NCI-H187 (cell line): ENCODE data around the gene TXNDC5.

ENCODE experiments used
- DNase-seq, 2 experiments: peaks; one replicate each; lab custom pipeline; 2025; lab: John Stamatoyannopoulos, UW

TXNDC5 gene

DNA sequence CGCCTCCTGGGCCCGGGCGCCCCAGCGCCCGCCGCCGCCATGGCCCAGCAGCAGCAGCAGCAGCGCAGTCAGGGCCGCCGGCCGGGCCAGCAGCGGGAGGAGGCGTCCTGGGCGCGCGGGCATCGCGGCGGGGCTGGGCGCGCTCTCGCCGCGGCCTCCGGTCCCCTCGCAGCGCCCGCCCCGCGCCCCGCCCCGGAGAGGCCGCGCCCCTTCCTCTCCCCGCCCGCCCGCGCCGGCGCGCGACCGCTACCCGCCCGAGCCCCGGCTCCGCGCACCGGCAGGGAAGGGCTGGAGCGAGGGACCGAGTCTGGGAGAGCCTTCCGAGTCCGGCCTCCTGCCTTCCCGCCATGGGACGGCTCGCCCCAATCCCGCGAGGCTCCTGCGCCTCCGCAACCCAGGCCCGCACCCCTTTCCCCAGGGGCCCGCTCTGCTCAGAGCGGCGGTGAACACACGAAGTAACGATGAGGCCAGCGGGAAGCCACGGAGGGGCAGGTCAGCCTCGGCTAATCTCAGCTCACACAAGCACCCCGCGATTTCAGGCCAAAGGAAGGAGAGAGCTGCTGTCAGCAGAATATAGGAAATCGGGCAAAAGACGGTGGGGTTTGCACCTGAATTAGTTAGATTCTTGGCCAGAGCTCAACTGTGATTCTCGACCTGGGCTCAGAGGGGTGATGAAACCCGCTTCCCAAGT, at the start of gene TXNDC5:
Gene TXNDC5, minus strand, starts transcription at position 135 of the 691 bp plus-strand sequence. Its CDS starts 12 bp downstream, at position 123.
- peak in 1 of 2 experiments; percentile 57 for DNase-seq

DNA sequence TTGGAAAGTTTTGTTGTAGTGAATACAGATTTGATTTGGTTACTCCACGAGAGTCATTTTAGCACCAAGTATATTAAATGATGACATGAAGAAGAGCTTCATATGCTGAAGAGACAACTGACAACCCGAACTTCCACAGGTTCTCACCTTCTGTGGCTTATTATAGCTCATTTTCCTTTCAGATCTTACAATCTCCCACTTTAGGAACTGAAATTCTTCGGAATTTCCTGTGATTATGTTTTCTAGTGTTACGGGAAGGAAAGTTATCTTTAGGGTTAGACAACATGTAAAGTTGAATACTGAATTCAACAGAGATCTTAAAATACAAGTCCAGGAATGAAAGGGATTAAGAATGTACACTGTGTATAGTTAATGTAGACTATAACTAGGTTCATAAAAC, 49.6 kb upstream of the TXNDC5 start:
- DNase-seq = no peak

DNA sequence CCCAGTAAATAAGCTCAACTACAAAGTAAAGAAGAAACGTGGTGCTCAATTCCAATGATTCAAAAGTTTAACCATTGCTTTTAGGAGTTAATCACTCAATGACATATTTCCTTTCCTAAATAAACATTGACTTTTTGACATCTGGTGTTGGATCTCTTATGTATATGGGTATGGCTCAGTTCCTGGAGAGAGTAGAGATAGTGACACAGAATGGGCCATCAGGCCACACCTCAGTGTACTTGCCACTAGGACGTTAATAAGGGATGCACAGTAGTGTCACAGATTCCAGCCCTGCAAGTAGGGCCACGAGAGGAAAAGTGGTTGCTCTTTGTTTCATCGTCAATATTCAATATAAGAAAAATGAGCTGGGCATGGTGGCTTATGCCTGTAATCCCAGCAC, 48.9 kb upstream of the TXNDC5 start:
- DNase-seq = no peak

DNA sequence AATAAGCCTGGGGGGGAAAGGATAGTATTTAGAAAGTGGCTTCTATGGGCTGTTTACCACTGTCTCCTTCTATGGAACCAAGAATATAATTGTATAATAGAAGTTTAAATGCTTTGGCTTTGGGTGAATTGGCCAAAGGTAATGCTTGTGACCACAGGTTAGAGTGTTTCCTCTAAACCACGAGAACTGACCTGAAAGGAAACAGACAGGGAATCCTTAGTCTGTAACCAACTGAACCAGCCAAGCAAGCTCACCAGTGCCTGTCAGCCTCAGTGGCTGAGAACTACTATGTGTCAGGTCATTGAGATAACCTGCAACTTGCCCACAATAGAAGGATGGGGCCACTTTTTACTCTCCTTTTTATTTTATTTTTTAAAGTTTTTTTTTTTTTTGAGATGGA, 47.9 kb upstream of the TXNDC5 start:
- no peak for DNase-seq

DNA sequence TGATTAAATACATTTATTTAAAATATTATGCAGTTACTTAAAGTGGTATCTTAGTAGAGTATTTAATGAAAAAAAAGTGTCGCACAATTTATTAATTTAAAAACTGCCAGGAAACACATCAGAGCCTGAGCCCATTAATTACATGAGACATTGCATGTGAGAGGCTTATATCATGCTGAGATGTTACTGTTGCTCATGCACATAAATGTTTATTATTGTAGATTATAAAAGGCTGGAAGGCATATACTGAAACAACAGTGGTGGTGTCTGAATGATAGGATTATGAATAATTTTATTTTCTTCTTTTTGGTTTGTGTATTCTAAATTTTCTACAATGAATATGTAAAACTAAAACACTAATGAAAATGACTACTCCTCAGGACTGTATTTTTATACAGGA, 45.7 kb upstream of the TXNDC5 start:
- no peak for DNase-seq

DNA sequence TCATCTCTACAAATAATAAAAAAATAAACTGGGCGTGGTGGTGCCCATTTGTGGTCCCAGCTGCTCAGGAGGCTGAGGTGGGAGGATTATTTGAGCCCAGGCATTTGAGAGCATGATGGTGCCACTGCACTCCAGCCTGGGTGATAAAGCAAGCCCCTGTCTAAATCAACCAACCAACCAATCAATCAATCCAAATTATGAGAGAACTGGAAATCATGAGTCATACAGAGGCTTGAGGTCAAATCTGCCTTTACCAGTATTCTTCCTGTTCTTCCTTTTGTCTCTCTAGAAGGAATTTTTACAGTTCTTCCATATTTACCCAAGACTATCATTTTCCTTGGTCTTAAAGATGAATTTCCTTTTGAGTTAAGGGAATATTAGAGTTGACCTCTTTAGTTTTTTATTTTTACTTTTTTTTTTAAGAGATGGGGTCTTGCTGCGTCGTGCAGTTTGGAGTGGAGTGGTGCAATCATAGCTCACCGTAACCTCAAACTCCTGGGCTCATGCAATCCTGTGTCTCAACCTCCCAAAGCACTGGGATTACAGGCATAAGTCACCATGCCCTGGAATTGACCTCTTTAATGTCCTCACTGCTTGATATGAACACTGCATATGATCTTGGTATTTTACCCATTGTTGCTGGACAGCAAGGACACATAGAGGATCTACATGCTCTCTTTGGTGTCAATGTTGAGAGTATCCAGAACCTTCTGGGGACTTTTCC, 44.1 kb upstream of the TXNDC5 start:
- DNase-seq = no peak

DNA sequence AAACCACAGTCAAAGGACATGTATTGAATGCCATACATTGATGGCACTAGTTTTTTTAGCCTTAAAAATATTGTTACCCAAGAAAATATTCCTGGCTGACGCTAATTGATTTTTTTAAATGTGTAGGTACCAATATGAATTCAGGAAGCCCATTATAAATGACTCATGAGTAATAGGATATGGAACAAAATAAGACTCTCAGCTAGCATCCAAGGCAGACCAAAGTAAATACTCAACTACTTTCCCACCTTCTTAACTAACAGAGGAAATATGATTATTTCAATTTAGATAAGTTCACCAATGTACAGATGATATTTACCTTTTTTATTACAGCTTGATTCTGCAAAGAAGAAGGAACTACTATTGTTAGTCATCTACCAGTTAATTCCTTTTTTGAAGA, 43.2 kb upstream of the TXNDC5 start:
- no peak for DNase-seq

DNA sequence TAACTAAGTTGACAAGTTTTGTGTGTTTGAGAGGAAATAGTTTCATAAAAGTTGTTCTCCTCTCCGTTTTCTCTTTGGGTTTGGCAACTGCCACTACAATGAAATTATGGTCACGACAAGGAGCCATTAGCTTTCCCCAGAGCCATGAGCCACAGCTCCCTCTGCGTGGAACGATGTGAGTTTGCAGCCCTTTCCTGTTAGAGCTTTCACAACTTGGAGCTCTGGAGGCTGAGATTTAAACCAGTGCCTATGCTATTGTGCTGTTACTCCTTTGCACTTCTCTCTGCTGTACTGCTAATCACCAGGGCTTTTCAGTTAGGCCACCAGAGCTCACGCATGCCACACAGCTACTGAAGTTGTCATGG, 29.3 kb upstream of the TXNDC5 start:
- no peak for DNase-seq

DNA sequence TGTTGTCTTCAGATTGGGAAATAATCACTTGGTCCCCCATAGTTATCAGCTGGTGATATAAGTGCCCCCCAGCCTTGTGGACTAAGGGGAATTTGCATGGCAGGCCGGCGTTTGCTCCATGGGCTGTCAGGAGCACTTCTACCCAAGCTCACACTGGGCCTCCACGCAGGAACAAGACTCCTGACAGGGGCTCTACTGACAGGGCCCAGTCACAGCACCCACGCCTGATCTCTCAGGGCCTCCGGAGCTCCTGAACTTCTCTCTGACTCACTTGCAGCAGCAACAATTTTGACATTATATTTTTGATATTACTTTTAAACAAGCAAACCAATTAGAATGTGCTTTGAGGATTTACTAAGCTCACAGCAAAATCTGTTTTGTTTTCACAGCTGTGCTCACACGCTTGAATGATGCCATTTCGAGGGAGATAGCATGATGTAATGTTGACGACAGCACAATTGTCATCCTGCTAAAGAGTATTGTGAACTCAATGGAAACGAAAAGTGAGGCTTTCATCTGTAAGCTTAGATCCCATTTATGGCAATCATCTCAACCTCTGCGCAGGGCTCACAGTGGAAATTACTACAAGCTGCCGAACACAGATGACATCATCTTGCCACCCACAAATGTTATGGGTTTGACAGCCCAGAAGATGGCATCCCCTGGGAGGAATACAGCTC, 28.7 kb upstream of the TXNDC5 start:
- no peak for DNase-seq

DNA sequence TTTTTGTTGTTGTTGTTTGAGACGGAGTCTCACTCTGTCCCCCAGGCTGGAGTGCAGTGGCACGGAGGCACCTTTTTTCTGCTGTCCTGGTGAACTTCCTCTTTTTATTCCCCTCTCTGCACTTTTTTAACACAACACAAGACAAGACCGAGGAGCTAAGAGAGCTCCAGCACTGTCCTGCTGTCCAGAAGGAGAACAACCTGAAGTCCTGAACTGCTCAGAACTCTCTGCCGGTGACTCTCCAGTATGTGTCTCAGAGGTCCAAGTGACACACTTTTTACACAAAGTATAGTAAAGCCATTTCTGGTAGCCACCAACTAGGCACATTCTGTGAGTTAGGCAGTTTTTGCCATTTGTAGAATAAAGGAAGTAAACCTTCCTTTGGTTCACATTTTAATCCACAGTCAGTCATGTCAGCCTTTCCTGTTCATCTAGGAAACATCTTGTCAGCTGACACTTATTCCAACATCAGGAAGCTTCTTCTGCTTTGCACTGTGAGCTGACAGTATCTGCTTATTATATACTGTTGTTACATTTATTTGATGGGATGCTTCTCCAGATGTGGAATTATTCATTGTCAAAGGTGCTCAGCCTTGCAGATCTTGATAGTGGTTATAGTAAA, 28.1 kb upstream of the TXNDC5 start:
- DNase-seq = no peak

DNA sequence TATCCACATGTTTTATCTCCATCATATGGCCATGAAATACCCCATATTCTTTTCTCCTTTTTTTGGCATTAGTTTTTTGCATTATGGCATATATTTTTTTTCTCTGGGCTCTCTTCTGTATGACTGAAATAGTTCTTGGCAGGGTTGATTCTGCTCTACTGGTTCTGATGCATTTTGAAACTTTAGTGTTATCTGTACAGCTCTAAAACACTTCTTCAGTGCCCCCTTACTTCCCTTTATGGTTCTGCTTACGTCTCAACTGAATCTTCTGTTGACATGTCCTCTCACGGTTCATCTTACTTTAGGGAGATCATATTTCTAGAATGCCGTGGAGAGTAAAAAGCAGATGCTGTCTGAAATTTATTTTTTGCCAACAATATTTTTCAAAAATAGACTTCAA, 23.2 kb upstream of the TXNDC5 start:
- no peak for DNase-seq

DNA sequence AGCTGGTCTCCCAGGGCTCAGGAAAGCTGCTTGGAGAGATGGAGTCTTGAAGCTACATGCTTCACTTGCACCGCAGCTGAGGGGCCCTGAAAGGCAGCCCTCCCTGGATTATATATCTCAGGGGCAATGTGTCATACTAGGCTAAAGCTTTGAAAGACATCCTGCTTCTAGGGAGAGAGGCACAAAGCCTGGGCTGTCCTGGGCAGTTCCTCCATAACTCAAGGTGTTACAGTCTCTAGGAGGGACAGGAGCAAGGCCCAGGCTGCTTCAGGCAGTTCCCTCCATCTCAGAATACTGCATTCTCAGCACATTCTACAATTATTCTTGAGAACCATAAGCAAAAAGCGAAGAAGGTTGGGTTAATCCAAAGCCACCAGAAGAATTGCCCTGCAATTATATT, 22.0 kb upstream of the TXNDC5 start:
- DNase-seq = no peak

DNA sequence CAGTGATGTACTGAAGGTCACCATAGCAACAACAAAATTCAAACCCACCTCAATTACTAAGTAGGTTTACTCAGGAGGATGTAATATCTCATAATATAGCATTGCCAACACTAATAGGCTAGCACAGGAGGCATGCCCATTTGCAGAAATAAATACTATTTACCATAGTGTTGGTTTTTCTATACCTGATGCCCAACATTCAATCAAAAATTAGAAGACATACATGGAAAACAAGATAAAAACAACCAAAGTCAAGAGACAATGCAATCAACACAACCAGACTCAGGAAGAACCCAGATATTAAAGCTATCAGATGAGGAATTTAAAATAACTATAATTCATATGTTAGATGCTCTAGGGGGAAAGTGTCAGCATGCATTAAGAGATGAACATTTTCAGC, 14.3 kb upstream of the TXNDC5 start:
- DNase-seq = no peak

DNA sequence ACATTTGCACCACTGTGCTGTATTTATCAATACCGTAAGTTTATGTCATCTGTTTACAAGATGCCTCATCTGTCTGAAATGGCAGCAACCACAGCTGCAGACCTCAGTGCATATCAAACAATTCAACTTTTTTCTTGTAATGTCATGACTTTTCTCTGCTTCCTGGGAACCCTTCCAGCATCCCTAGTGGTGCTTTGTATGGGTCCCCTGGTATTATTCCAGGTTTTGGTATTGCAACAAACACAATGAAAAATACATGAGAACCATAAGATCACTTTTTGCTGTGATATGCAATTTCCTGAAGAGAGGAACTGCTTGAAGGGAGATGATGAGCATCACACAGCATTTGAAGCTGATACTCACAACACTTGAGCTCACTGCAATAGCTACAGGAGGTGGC, 12.0 kb upstream of the TXNDC5 start:
- no peak for DNase-seq

DNA sequence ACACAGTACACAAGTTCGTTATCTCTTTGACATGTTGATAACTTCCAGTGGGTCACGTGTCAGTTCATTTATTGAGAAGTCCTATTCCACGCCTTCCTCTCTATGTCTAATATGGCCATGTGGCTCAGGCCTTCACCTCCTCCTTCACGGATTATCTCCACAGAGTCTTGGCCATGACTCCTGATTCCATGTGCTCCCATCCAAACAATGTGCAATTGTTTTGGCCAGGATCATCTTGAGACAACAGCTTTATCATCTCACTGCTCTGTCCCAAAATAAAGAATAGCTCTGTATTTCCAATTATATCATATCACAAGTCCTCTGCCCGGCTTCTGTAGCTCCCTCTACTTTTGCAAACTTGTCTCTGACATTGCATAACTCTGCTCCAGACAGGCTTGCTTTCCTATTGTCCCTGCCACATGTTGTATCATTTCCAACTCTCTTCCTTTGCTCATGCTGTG, 11.1 kb upstream of the TXNDC5 start:
- no peak for DNase-seq

DNA sequence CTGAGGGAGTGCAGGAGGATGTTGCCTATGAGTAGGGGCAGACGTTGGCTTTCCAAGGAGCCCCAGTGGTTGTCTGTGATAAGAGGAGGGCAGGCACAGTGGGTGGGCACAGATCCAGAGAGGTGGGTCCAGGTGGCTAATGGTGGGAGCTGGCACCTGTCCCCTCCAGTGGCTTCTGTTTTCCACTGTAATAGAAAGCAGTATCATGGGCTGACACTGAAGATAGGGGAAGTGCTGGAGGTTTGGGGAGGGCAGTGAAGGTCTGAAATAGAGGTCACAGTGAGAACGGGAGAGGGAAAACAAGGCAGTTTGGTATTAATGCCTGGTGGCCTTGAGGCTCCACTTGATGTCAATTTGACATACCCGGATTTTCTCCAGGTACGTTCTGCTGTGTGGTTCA, 10.5 kb upstream of the TXNDC5 start:
- DNase-seq = no peak

DNA sequence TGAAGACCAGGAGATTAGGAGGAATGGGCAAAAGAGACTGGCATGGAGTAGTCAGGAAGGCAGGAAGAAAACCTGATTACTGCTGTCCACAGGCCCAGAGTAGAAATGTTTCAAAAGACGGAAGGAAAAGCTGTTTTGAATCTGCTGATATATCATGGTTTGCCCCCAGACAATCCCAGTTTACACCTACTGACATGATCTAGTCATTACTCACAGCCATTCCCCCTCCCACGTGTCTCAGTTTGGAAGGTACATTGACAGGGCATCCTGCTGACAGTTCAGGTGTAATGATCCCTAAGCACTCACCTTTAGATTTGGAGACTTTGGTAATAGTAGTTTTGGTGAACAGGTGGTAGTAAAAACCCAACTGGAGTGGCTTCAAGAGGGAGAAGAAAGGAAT, 9.8 kb upstream of the TXNDC5 start:
- DNase-seq = no peak

DNA sequence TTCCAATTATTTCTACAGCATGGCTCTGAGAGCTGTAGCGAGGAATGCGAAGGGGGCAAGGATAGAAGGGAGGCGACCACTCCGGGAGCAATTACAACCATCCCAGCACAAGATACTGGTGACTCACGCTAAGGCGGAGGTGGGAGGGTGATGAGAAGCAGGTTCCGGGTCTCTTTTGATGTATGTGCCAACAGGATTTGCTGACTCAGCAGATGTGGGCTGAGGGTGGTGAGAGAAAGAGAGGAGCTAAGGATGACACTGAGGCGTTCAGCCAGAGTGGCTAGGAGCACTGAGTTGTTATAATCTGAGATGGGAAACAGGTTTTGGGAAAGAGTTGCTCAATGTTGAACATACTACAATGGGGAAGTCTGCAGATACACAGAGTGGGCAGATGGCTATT, 9.3 kb upstream of the TXNDC5 start:
- no peak for DNase-seq

DNA sequence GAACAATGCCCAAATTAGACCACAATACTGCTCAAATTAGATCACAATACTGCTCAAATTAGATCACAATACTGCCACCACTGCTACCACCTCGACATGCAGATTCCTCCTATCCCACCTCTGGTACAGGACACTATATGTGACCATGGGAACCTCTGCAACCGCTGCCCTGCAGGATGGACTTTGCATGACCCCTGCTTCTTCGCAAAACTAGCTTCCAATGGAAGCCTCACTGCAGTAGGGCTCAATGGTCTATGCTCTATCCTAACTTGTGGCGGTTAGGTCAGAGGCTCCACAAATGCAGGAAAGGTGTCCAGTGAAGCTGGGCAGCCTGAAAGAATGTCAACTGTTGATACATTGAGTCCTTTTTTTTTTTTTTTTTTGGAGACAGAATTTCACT, 7.8 kb upstream of the TXNDC5 start:
- no peak for DNase-seq

DNA sequence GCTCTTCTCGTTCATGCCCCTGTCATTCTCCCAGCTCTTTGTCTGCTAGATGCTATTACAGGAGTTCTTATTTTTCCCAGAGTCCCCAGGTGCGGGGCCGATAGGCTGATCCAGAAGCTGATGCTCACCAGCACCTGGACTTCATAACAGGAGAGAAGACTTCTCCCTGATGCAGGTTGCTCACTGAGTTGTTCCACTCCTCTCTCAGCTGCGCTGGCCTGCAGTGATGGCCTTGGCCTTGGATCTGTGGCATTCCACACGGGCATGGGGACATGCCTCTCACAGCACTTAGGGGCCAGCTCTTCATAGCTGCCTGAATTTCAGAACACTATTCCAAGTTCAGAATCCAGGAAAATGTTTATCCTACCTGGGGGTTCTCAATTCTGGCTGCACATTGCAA, 7.1 kb upstream of the TXNDC5 start:
- no peak for DNase-seq

DNA sequence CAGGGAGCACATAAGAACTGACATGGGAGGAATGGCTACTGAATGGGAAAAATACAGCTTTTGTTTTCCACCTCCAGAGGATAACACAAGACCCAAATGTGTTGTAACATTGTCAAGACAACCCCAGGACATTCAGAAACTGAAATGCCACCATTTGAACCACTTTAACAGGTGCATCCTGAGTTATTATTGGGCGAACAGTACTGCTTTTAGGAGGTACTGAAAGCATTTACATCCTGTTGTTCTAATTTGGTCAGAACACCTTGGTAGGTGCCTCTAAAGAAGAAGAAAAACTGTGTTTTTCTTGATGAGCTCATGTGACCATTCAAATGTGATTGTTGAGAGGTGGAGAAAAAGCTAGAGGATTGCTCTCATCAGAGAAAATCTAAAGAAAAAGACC, 6.4 kb upstream of the TXNDC5 start:
- no peak for DNase-seq

DNA sequence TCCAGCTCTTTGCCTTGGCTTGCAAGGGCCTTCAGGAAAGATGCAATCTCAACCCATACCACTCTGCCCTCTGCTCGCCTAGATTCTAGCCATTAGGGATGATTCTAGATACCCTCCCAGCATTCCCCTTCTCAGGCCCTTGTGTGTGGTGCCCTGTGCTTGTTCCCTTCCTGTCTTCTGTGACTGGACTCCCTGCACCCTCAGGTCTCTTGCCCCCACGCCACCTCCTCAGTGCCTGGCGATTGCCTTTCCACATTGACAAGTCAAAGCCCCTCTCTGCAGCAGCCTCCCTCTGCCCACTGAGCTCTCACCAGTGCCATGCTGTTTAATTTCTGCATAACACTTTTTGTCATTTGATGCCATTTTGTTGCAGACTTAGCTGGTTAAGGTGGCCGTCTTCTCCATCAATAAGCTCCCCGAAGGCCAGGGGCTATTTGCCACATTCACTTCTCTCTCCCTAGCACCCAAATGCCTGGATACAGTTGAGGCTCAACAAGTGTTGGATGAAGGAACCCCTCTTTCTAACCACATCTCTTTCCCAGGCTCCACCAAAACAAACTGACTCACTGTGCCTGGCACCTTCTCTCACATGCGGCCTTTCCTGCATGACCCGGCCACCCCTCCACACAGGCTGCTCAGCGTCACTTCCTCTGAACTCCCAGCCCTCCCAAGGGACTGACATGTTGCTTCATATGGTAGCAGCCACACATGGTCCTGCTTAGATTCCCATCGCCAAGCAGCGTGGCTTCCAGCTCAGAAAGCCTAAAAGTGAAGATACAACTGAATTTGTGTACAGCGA, 4.6 kb upstream of the TXNDC5 start:
- DNase-seq = no peak
